ENCODE data around the gene RALGAPB.
"Not testable (repeated sequence)": the region's sequence is repeated elsewhere in the genome, so short reads cannot be mapped to it uniquely, and the experiment has no call there.

RALGAPB gene

DNA sequence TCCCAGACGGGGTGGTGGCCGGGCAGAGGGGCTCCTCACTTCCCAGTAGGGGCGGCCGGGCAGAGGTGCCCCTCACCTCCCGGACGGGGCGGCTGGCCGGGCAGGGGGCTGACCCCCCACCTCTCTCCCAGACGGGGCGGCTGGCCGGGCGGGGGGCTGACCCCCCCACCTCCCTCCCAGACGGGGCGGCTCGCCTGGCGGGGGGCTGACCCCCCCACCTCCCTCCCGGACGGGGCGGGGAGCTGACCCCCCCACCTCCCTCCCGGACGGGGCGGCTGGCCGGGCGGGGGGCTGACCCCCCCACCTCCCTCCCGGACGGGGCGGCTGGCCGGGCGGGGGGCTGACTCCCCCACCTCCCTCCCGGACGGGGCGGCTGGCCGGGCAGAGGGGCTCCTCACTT is 11.5 kb upstream of the RALGAPB start:
- not testable (repeated sequence) for H3K9me3 ChIP-seq (ENCODE audit: control insufficient read depth in 2 of 2, low read length in 2 of 2); H3K27ac ChIP-seq (ENCODE audit: low read length); H3K4me1 ChIP-seq (ENCODE audit: control insufficient read depth, insufficient read depth, low read length); H3K27me3 ChIP-seq (ENCODE audit: control insufficient read depth in 1 of 2, insufficient read depth in 2 of 2, low read length in 2 of 2); H3K4me3 ChIP-seq (ENCODE audit: low read length in 2 of 2); H3K9ac ChIP-seq (ENCODE audit: low read length in 2 of 2); H3K36me3 ChIP-seq (ENCODE audit: control insufficient read depth in 2 of 2, insufficient read depth in 2 of 2, low read length in 2 of 2)

DNA sequence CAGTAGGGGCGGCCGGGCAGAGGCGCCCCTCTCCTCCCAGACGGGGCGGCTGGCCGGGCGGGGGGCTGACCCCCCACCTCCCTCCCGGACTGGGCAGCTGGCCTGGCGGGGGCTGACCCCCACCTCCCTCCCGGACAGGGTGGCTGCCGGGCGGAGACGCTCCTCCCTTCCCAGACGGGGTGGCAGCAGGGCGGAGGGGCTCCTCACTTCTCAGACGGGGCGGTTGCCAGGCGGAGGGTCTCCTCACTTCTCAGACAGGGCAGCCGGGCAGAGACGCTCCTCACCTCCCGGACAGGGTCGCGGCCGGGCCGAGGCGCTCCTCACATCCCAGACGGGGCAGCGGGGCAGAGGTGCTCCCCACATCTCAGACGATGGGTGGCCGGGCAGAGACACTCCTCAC is 11.1 kb upstream of the RALGAPB start:
- not testable (repeated sequence) for H3K4me1 ChIP-seq (ENCODE audit: control insufficient read depth, insufficient read depth, low read length); H3K9me3 ChIP-seq (ENCODE audit: control insufficient read depth in 2 of 2, low read length in 2 of 2); H3K9ac ChIP-seq (ENCODE audit: low read length in 2 of 2); H3K36me3 ChIP-seq (ENCODE audit: control insufficient read depth in 2 of 2, insufficient read depth in 2 of 2, low read length in 2 of 2); H3K4me3 ChIP-seq (ENCODE audit: low read length in 2 of 2); H3K27me3 ChIP-seq (ENCODE audit: control insufficient read depth in 1 of 2, insufficient read depth in 2 of 2, low read length in 2 of 2); H3K27ac ChIP-seq (ENCODE audit: low read length)

DNA sequence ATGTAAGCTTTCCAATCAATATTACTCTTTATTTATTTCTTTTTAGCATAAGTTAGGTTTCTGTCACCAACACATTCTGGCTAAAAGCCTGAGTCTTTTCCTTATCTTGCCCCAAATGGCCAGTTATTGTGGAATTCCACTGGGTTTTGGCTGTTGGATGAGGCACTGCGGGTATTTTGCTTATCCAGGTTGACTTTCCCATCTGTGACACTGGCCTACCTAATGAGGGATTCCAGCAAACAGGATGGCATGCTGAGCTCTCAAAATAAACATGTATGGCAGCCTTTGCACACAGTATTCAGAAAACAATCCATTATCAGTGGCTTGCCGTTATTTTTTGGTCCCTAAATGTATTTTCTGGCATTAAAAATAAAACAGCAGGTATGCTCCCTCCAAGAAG is 6.5 kb upstream of the RALGAPB start:
- Histone ChIP-seq H3K4me3 (ENCODE audit: low read length in 2 of 2) (no peak overlapping the region), H3K27me3 (ENCODE audit: control insufficient read depth in 1 of 2, insufficient read depth in 2 of 2, low read length in 2 of 2) (no peaks in the 10 kb centered on the region), H3K9ac (ENCODE audit: low read length in 2 of 2) (no peak overlapping the region), H3K27ac (ENCODE audit: low read length) (no peak overlapping the region), H3K4me1 (ENCODE audit: control insufficient read depth, insufficient read depth, low read length) (no peaks in the 10 kb centered on the region), H3K9me3 (ENCODE audit: control insufficient read depth in 2 of 2, low read length in 2 of 2) (no peaks in the 10 kb centered on the region), H3K36me3 (ENCODE audit: control insufficient read depth in 2 of 2, insufficient read depth in 2 of 2, low read length in 2 of 2) (no peaks in the 10 kb centered on the region)

DNA sequence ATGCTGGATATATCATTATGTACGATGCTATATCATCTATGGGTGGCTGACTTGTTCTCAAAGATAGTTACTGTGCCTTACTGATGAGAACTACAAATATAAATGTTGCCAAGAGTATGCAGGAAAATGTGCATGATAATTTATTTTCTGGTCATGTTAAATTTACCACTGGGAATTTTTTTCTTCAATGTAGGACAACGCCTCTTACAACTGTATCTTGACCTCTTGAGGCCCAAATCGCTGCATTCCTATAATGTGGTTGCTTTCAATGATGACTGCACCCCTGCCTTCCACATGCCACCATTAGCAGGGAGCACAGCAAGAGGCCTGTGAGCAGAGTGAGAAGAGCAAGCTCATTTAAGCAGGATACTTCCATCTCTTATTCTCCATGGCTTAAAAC is 5.7 kb upstream of the RALGAPB start:
- Histone ChIP-seq H3K36me3 (ENCODE audit: control insufficient read depth in 2 of 2, insufficient read depth in 2 of 2, low read length in 2 of 2) (no peaks in the 10 kb centered on the region), H3K4me3 (ENCODE audit: low read length in 2 of 2) (no peak overlapping the region), H3K9ac (ENCODE audit: low read length in 2 of 2) (no peak overlapping the region), H3K27ac (ENCODE audit: low read length) (no peak overlapping the region), H3K9me3 (ENCODE audit: control insufficient read depth in 2 of 2, low read length in 2 of 2) (no peaks in the 10 kb centered on the region), H3K4me1 (ENCODE audit: control insufficient read depth, insufficient read depth, low read length) (no peaks in the 10 kb centered on the region), H3K27me3 (ENCODE audit: control insufficient read depth in 1 of 2, insufficient read depth in 2 of 2, low read length in 2 of 2) (no peaks in the 10 kb centered on the region)

DNA sequence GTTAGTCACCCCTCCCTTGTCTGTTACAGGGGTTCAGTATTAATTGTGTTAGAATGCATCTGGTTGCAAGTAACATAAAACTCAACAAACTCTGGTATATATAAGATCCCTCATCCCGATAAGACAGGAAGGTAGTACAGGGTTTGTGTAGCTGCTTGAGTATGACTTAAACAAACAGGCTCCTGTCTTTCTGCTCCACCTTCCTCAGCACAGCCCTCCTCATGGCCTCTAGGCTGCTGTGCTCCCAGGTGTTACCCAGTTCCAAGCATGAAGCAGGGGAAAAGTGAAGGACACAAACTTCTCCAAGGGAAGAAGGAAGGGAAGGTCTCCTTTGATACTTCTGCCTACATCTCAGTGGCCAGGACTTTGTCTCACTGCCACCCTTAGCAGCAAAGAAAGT is 1.4 kb upstream of the RALGAPB start:
- Histone ChIP-seq H3K36me3 (ENCODE audit: control insufficient read depth in 2 of 2, insufficient read depth in 2 of 2, low read length in 2 of 2) (no peaks in the 10 kb centered on the region), H3K9ac (ENCODE audit: low read length in 2 of 2) (no peak overlapping the region), H3K27ac (ENCODE audit: low read length) (peak overlapping the region; percentile 6), H3K4me1 (ENCODE audit: control insufficient read depth, insufficient read depth, low read length) (peaks cover 18% of the 10 kb centered on the region), H3K27me3 (ENCODE audit: control insufficient read depth in 1 of 2, insufficient read depth in 2 of 2, low read length in 2 of 2) (no peaks in the 10 kb centered on the region), H3K9me3 (ENCODE audit: control insufficient read depth in 2 of 2, low read length in 2 of 2) (no peaks in the 10 kb centered on the region), H3K4me3 (ENCODE audit: low read length in 2 of 2) (no peak overlapping the region)

DNA sequence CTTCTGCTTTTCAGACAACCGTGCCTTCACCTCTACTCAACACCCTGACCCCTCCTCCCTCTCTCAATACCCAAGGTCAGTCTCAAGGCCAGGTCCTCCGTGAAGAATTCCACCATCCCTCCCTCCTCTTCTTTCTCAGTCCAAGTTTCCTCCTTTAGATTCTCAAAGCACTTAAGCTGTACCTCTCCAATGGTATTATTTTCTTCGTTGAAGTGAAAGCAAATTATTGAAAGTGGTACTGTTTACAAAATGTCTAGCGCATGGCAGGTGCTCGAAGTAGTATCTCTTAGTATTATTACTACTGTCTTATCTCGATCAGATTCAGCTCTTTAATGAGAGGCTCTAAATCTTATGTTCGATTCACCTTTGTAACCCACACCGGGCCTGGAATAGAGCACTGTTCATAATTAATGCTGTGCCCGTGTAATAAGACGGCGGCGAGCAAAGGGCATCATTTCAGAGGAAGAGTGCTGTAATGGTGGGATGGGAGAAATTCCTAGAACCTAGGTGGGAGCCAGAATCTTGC is 593 bp upstream of the RALGAPB start:
- H3K27me3 ChIP-seq (ENCODE audit: control insufficient read depth in 1 of 2, insufficient read depth in 2 of 2, low read length in 2 of 2) = no peaks in the 10 kb centered on the region
- peak overlapping the region; percentile 80 to 85 for H3K4me3 ChIP-seq (ENCODE audit: low read length in 2 of 2)
- H3K9ac ChIP-seq (ENCODE audit: low read length in 2 of 2) = peak overlapping the region; percentile 75 to 89
- no peaks in the 10 kb centered on the region for H3K9me3 ChIP-seq (ENCODE audit: control insufficient read depth in 2 of 2, low read length in 2 of 2)
- H3K27ac ChIP-seq (ENCODE audit: low read length) = peak overlapping the region; percentile 74
- no peaks in the 10 kb centered on the region for H3K36me3 ChIP-seq (ENCODE audit: control insufficient read depth in 2 of 2, insufficient read depth in 2 of 2, low read length in 2 of 2)
- H3K4me1 ChIP-seq (ENCODE audit: control insufficient read depth, insufficient read depth, low read length) = peaks cover 18% of the 10 kb centered on the region

DNA sequence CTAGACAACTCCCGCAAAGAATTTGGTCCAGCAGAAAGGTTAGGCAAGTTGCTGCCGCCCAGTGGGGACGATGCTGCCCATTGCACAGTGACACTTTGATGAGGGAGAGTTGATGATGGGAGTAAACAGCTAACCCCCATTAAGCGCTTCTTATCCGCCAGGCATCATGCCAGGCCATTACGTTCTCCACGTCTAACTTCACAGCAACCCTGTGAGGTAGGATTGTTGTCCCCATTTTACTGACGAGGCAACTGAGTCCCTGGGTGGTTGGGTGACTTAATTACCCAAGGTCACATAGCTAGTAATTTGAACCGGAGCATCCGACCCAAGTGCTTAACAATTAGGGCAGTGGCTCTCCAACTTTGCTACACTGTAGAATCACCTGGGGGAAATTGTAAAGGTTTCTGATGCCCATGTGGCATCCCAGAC is 738 bp downstream of the RALGAPB start:
- Histone ChIP-seq H3K4me1 (ENCODE audit: control insufficient read depth, insufficient read depth, low read length) (peaks cover 18% of the 10 kb centered on the region), H3K9ac (ENCODE audit: low read length in 2 of 2) (peak overlapping the region; percentile 86 to 89), H3K9me3 (ENCODE audit: control insufficient read depth in 2 of 2, low read length in 2 of 2) (no peaks in the 10 kb centered on the region), H3K36me3 (ENCODE audit: control insufficient read depth in 2 of 2, insufficient read depth in 2 of 2, low read length in 2 of 2) (no peaks in the 10 kb centered on the region), H3K27ac (ENCODE audit: low read length) (peak overlapping the region; percentile 74), H3K4me3 (ENCODE audit: low read length in 2 of 2) (peak overlapping the region; percentile 80 to 85), H3K27me3 (ENCODE audit: control insufficient read depth in 1 of 2, insufficient read depth in 2 of 2, low read length in 2 of 2) (no peaks in the 10 kb centered on the region)

DNA sequence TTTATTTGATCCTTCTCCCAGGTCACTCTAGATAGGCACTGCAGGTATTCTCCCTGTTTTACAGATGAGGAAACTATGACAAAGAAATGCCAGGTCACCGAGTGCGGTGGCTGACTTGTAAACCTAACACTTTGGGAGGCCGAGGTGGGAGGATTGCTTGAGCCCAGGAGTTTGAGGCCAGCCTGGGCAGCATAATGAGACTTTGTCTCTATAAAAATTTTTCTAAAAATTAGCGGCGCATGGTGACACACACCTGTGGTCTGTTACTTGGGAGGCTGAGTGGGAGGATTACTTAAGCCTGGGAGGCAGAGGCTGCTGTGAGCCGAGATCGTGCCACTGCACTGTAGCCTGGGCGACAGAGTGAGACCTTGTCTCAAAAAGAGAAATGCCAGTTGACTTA is 5.1 kb downstream of the RALGAPB start:
- no peak overlapping the region for H3K9ac ChIP-seq (ENCODE audit: low read length in 2 of 2)
- H3K4me3 ChIP-seq (ENCODE audit: low read length in 2 of 2) = no peak overlapping the region
- H3K27me3 ChIP-seq (ENCODE audit: control insufficient read depth in 1 of 2, insufficient read depth in 2 of 2, low read length in 2 of 2) = no peaks in the 10 kb centered on the region
- no peaks in the 10 kb centered on the region for H3K9me3 ChIP-seq (ENCODE audit: control insufficient read depth in 2 of 2, low read length in 2 of 2)
- H3K27ac ChIP-seq (ENCODE audit: low read length) = no peak overlapping the region
- peaks cover 14% of the 10 kb centered on the region for H3K4me1 ChIP-seq (ENCODE audit: control insufficient read depth, insufficient read depth, low read length)
- peaks cover 0 to 2% of the 10 kb centered on the region in 2 donors for H3K36me3 ChIP-seq (ENCODE audit: control insufficient read depth in 2 of 2, insufficient read depth in 2 of 2, low read length in 2 of 2)

DNA sequence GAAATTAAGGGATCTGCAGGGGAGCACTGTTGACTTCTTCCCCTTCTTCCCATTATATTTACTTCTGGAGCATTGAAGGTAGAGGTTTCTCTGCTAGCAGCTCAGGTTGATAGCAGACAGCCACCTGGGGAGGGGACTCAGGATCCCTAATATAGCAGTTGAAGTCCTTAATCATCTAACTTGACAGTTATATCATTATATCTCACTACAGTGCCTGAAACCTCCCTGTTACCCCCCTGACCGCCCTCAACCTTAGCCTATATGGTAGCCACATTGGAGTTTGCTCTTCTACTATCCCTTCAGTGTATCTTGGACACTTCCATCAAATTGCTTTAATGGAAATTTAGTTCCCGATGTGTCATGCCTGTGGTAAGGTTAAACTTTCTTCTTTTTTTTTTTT is 7.0 kb downstream of the RALGAPB start:
- Histone ChIP-seq H3K4me3 (ENCODE audit: low read length in 2 of 2) (no peak overlapping the region), H3K9me3 (ENCODE audit: control insufficient read depth in 2 of 2, low read length in 2 of 2) (no peaks in the 10 kb centered on the region), H3K4me1 (ENCODE audit: control insufficient read depth, insufficient read depth, low read length) (no peaks in the 10 kb centered on the region), H3K36me3 (ENCODE audit: control insufficient read depth in 2 of 2, insufficient read depth in 2 of 2, low read length in 2 of 2) (peaks cover 0 to 2% of the 10 kb centered on the region in 2 donors), H3K9ac (ENCODE audit: low read length in 2 of 2) (no peak overlapping the region), H3K27me3 (ENCODE audit: control insufficient read depth in 1 of 2, insufficient read depth in 2 of 2, low read length in 2 of 2) (no peaks in the 10 kb centered on the region), H3K27ac (ENCODE audit: low read length) (no peak overlapping the region)

DNA sequence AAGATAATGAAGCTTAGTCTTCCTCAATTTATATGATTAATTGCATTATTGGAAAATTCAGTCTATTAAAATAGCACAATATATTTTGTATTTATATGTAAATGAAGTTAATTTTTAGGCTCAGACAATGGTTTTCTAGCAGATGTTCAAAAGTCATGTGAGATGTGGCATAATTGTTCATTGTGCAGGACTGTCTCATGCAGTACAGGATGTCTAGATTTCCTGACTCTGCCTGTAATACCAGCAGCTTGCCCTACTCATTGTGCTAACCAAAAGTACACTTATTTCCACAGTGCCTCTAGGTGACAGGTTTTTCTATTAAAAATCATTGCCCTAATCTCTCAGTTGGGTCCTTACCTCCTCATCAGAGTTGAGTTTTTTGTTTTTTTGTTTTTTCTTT is 12.4 kb downstream of the RALGAPB start:
- Histone ChIP-seq H3K9ac (ENCODE audit: low read length in 2 of 2) (no peak overlapping the region), H3K36me3 (ENCODE audit: control insufficient read depth in 2 of 2, insufficient read depth in 2 of 2, low read length in 2 of 2) (peaks cover 10% of the 10 kb centered on the region in 2 donors), H3K27me3 (ENCODE audit: control insufficient read depth in 1 of 2, insufficient read depth in 2 of 2, low read length in 2 of 2) (no peaks in the 10 kb centered on the region), H3K4me1 (ENCODE audit: control insufficient read depth, insufficient read depth, low read length) (no peaks in the 10 kb centered on the region), H3K9me3 (ENCODE audit: control insufficient read depth in 2 of 2, low read length in 2 of 2) (no peaks in the 10 kb centered on the region), H3K4me3 (ENCODE audit: low read length in 2 of 2) (no peak overlapping the region), H3K27ac (ENCODE audit: low read length) (no peak overlapping the region)

DNA sequence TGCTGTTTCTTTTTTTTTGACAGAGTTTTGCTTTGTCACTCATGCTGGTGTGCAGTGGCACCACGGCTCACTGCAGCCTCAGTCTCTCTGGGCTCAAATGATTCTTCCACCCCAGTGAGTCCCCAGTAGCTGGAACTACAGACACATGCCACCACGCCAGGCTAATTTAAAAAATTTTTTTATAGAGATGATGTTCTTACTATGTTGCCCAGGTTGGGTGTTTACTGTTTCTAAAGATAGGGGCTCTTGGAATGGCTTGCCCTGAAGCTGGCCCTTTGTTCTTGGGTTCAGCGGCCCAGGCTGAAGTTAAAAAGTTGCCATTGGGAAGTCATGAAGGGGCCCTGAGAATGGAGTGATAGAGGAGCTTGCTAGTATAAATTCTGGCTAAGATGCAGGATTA is 16.5 kb downstream of the RALGAPB start:
- Histone ChIP-seq H3K27ac (ENCODE audit: low read length) (no peak overlapping the region), H3K4me1 (ENCODE audit: control insufficient read depth, insufficient read depth, low read length) (no peaks in the 10 kb centered on the region), H3K36me3 (ENCODE audit: control insufficient read depth in 2 of 2, insufficient read depth in 2 of 2, low read length in 2 of 2) (peaks cover 10 to 27% of the 10 kb centered on the region in 2 donors), H3K9me3 (ENCODE audit: control insufficient read depth in 2 of 2, low read length in 2 of 2) (no peaks in the 10 kb centered on the region), H3K4me3 (ENCODE audit: low read length in 2 of 2) (no peak overlapping the region), H3K9ac (ENCODE audit: low read length in 2 of 2) (no peak overlapping the region), H3K27me3 (ENCODE audit: control insufficient read depth in 1 of 2, insufficient read depth in 2 of 2, low read length in 2 of 2) (no peaks in the 10 kb centered on the region)

All from stomach smooth muscle (tissue), 2 donors.